T-cell (primary cell): ENCODE results near the gene BRIP1. TPM values are rescaled to one million over a fixed set of nuclear protein-coding genes. Genes with fewer than 3 reads are reported as not detected.

ENCODE experiments used
- ATAC-seq, 4 experiments: fragments of 200-7000 bp in 3 of 4; fragments of 150-1000 bp in 1 of 4; cut with Tn5 transposase; replicated peaks in 1 of 4; 1 replicate in 3 of 4; 2 replicates in 1 of 4; pipeline ENCODE4 v1.10.0; 2021; ENCODE audit warnings: moderate library complexity in 3 of 4, mild to moderate bottlenecking in 2 of 4, moderate number of reproducible peaks in 1 of 4
- CTCF ChIA-PET, 2 donors: fragments of 300-600 bp; sonication (Branson Sonifier 250); formaldehyde crosslinking; loops; one replicate each; lab custom pipeline; 2022; ENCODE audit warnings: antibody characterized with exemption in 2 of 2; lab: Charles Lee
- POLR2A ChIA-PET, 2 donors: fragments of 300-600 bp; sonication (Branson Sonifier 250); formaldehyde crosslinking; loops; one replicate each; lab custom pipeline; 2022; ENCODE audit warnings: antibody characterized with exemption in 2 of 2; lab: Charles Lee
- DNase-seq, 35 experiments: peaks; one replicate each; pipeline versions ENCODE4 v3.0.0 to v3.0.0-alpha.2; 2013 to 2023
- H3K27ac ChIP-seq: one replicate; pipeline ENCODE4 v1.5.1; 2013; ENCODE audit warnings: low read length
- H3K27me3 ChIP-seq, 2 experiments: replicated peaks in 1 of 2; 1 replicate in 1 of 2; 2 replicates in 1 of 2; pipeline versions ENCODE4 v1.6.1 to v1.7.0; 2013; ENCODE audit warnings: low read length in 1 of 2, mixed read lengths in 1 of 2; ENCODE audit not compliant: control insufficient read depth in 2 of 2, insufficient read depth in 2 of 2; ENCODE audit errors: extremely low read depth in 1 of 2
- H3K36me3 ChIP-seq, 2 donors: 1 replicate in 1 of 2; 2 replicates in 1 of 2; pipeline versions ENCODE4 v1.6.1 to v1.7.0; 2013; ENCODE audit warnings: low read length in 1 of 2; ENCODE audit not compliant: control insufficient read depth in 2 of 2, insufficient read depth in 1 of 2; ENCODE audit errors: extremely low read depth in 1 of 2
- H3K4me1 ChIP-seq, 2 experiments: 1 replicate in 1 of 2; 2 replicates in 1 of 2; pipeline versions ENCODE4 v1.6.1 to v1.7.0; 2013; ENCODE audit warnings: low read length in 2 of 2, mixed read lengths in 1 of 2; ENCODE audit not compliant: insufficient read depth in 2 of 2, control insufficient read depth in 1 of 2; ENCODE audit errors: extremely low read depth in 1 of 2
- H3K4me3 ChIP-seq, 2 donors: 1 replicate in 1 of 2; 2 replicates in 1 of 2; pipeline versions ENCODE4 v1.5.1 to v1.7.0; 2013; ENCODE audit warnings: mild to moderate bottlenecking in 2 of 2, low read length in 1 of 2, moderate library complexity in 1 of 2; ENCODE audit not compliant: control insufficient read depth in 1 of 2; ENCODE audit errors: extremely low read depth in 1 of 2
- H3K9me3 ChIP-seq: 2 replicates; pipeline ENCODE4 v1.7.0; 2013
- H3K27ac Mint-ChIP-seq, 2 donors: one replicate each; pipeline ENCODE4 v1.8.0; 2020 to 2021; ENCODE audit warnings: mild to moderate bottlenecking in 2 of 2, mixed read lengths in 2 of 2
- H3K27me3 Mint-ChIP-seq, 2 donors: one replicate each; pipeline ENCODE4 v1.8.0; 2021 to 2022; ENCODE audit warnings: mixed read lengths in 2 of 2
- H3K36me3 Mint-ChIP-seq: one replicate; pipeline ENCODE4 v1.8.0; 2021; ENCODE audit warnings: mixed read lengths
- H3K4me1 Mint-ChIP-seq, 3 donors: one replicate each; pipeline ENCODE4 v1.8.0; 2020 to 2022; ENCODE audit warnings: mixed read lengths in 3 of 3, mild to moderate bottlenecking in 1 of 3
- H3K4me3 Mint-ChIP-seq, 3 donors: one replicate each; pipeline ENCODE4 v1.8.0; 2020 to 2022; ENCODE audit warnings: mild to moderate bottlenecking in 3 of 3, mixed read lengths in 3 of 3, moderate library complexity in 3 of 3
- H3K9me3 Mint-ChIP-seq, 3 donors: one replicate each; pipeline ENCODE4 v1.8.0; 2020 to 2022; ENCODE audit warnings: mixed read lengths in 3 of 3
- WGBS: methylation state at CpG from one replicate; pipeline ENCODE4 v1.1.5; 2013; ENCODE audit warnings: missing lambda C conversion rate; ENCODE audit not compliant: insufficient coverage; 5-methylcytosine and 5-hydroxymethylcytosine counted together
- total RNA-seq, 35 experiments: library from RNA in 6 of 35; stranded (reverse) in 6 of 35; fragments of 120-200 nt in 1 of 35; gene quantifications; one replicate each; pipeline versions ENCODE4 v1.2.1 to v1.2.4 and lab custom pipeline; 2013 to 2026

The BRIP1 gene
- total RNA-seq, 5 donors from 2014 or later (not counting 1 experiment from before 2014, with no cell fraction given), result 1.4 to 3.5 (median 1.7) TPM

DNA sequence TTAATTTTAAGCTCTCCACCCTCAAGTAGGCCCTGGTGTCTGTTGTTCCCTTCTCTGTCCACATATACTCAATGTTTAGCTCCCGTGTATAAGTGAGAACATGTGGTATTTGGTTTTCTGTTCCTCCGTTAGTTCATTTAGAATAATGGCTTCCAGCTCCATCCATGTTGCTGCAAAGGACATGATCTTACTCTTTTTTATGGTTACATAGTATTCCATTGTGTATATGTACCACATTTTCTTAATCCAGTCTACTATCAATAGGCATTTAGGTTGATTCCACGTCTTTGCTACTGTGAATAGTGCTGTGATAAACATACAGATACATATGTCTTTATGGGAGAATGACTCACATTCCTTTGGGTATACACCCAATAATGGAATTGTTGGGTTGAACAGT lies 160.9 kb downstream of the BRIP1 start:
- H3K4me3 ChIP-seq, result no peak overlapping the region
- ChIA-PET POLR2A (interaction anchor here in 1 of 2 donors (0.5 kb wide), 1 partner anchor 420 kb away, joined by 6 read pairs; no protein-coding TSS in a partner anchor), CTCF (no interaction called here)
- peaks cover 9% of the 10 kb centered on the region for H3K9me3 ChIP-seq
- ATAC-seq (no peak), DNase-seq (no peak)
- no peak overlapping the region for H3K4me3 Mint-ChIP-seq
- no peak overlapping the region for H3K27ac ChIP-seq
- no peak overlapping the region for H3K27ac Mint-ChIP-seq
- no peaks in the 10 kb centered on the region for H3K4me1 Mint-ChIP-seq
- H3K4me1 ChIP-seq, result no peaks in the 10 kb centered on the region
- peaks cover 24% of the 10 kb centered on the region for H3K36me3 Mint-ChIP-seq
- no peaks in the 10 kb centered on the region for H3K27me3 ChIP-seq
- H3K36me3 ChIP-seq, result no peaks in the 10 kb centered on the region
- H3K9me3 Mint-ChIP-seq, result peaks cover 21 to 78% (median 58%) of the 10 kb centered on the region in 3 donors
- no peaks in the 10 kb centered on the region for H3K27me3 Mint-ChIP-seq
- no CpG with 5 or more reads among the region's 3 CpGs for WGBS

DNA sequence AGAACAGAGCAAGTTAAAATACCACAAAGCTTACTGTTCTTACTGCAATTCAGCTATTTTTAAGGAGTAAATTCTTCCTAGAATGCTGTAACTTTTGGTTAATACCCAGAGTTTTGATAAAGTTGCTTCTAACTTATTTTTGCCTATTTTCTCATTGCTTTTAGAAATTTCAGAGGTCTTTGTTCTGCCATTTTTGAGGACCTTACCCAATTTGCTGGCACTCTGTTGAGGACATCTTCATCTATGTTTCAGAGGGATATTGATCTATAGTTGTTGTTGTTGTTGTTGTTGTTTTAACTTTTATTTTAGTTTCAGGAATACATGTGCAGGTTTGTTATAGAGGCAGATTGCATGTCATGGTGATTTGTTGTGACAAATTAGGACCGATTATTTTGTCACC lies 161.3 kb downstream of the BRIP1 start:
- no peak overlapping the region for H3K27ac Mint-ChIP-seq
- no peak overlapping the region for H3K4me3 ChIP-seq
- peaks cover 9% of the 10 kb centered on the region for H3K9me3 ChIP-seq
- no peaks in the 10 kb centered on the region for H3K36me3 ChIP-seq
- no peaks in the 10 kb centered on the region for H3K4me1 ChIP-seq
- H3K27me3 ChIP-seq, result no peaks in the 10 kb centered on the region
- ChIA-PET CTCF (no interaction called here), POLR2A (no interaction called here)
- peaks cover 21 to 73% (median 57%) of the 10 kb centered on the region in 3 donors for H3K9me3 Mint-ChIP-seq
- H3K36me3 Mint-ChIP-seq, result peaks cover 22% of the 10 kb centered on the region
- no peaks in the 10 kb centered on the region for H3K4me1 Mint-ChIP-seq
- H3K27ac ChIP-seq, result no peak overlapping the region
- no peak for ATAC-seq
- no peak overlapping the region for H3K4me3 Mint-ChIP-seq
- no peaks in the 10 kb centered on the region for H3K27me3 Mint-ChIP-seq
- WGBS, result 100% methylated on average over 1 of the region's 1 CpG
- DNase-seq, result no peak

DNA sequence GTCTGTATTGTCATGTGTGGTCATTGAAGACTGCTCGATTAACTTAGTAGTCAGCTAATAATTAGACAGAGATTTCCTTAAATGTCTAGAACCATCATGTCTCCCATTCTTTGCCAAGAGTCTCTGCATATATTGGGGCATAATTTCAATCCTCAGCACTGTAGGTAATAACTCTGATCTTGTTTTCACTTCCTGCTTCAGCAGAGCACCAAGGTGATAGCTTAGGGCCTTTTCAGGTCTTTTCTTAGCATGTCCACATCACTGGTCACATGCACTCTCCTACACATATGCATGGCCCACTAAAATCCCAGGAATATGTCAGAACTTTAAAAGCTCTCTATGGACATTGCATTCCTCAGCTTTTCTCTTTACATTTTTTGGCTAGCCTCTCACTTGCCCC lies 162.0 kb downstream of the BRIP1 start:
- POLR2A ChIA-PET, result no interaction called here
- no CpG with 5 or more reads among the region's 1 CpG for WGBS

DNA sequence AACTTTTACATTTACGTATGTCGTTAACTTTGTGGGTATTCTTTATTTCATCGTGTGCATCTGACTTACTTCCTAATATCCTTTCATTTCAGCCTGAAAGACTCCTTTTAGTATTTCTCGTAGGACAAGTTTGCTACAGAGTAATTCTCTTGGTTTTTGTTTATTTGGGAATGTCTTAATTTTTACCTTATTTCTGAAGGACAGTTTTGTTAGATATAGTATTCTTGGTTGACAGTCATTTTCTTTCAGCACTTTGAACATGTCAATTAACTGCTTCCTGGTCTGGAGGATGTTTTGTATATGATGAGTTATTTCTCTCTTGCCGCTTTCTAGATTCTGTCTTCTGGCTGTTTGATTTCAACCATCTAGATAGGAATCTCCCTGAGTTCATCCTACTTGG lies 163.1 kb downstream of the BRIP1 start:
- H3K4me3 ChIP-seq, result no peak overlapping the region

More for the DNA sequence above, 162.0 kb downstream of the BRIP1 start:
- Histone ChIP-seq H3K4me3 (no peak overlapping the region), H3K27ac (no peak overlapping the region), H3K36me3 (no peaks in the 10 kb centered on the region), H3K27me3 (no peaks in the 10 kb centered on the region), H3K9me3 (peaks cover 9% of the 10 kb centered on the region), H3K4me1 (no peaks in the 10 kb centered on the region)
- ATAC-seq (no peak), DNase-seq (no peak)
- H3K4me1 Mint-ChIP-seq, result no peaks in the 10 kb centered on the region
- CTCF ChIA-PET, result no interaction called here
- H3K4me3 Mint-ChIP-seq, result no peak overlapping the region
- peaks cover 21 to 73% (median 57%) of the 10 kb centered on the region in 3 donors for H3K9me3 Mint-ChIP-seq
- H3K27me3 Mint-ChIP-seq, result no peaks in the 10 kb centered on the region
- peaks cover 22% of the 10 kb centered on the region for H3K36me3 Mint-ChIP-seq
- no peak overlapping the region for H3K27ac Mint-ChIP-seq

DNA sequence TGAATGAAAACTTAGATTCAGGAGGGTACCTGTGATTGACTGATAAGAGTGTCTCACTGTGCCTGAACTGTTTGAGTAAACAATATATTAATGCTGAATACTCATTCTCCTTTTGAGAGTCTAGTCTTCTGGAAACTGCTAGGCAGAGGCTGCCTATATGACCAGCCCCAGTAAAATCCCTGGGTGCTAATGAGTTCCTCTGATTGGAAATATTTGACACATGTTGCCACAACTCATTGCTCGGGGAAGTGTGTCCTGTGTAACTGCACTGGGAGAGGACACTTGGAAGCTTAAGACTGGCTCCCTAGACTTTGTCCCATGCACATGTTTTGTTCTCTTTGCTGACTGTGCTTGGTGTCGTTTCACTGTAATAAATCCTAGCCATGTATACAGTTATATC lies 163.6 kb downstream of the BRIP1 start:
- H3K9me3 ChIP-seq, result peaks cover 9% of the 10 kb centered on the region
- H3K4me1 ChIP-seq, result no peaks in the 10 kb centered on the region
- WGBS, result 100% methylated on average over 1 of the region's 2 CpGs
- no peaks in the 10 kb centered on the region for H3K27me3 ChIP-seq
- ATAC-seq, result no peak
- no peaks in the 10 kb centered on the region for H3K36me3 ChIP-seq
- no peak overlapping the region for H3K4me3 ChIP-seq
- H3K27me3 Mint-ChIP-seq, result no peaks in the 10 kb centered on the region
- H3K27ac ChIP-seq, result no peak overlapping the region
- POLR2A ChIA-PET, result no interaction called here
- no peak for DNase-seq
- no peak overlapping the region for H3K4me3 Mint-ChIP-seq
- H3K27ac Mint-ChIP-seq, result no peak overlapping the region
- CTCF ChIA-PET, result no interaction called here
- H3K4me1 Mint-ChIP-seq, result no peaks in the 10 kb centered on the region
- H3K9me3 Mint-ChIP-seq, result peaks cover 21 to 66% (median 57%) of the 10 kb centered on the region in 3 donors
- peaks cover 22% of the 10 kb centered on the region for H3K36me3 Mint-ChIP-seq

More for the DNA sequence above, 163.1 kb downstream of the BRIP1 start:
- Mint-ChIP-seq H3K27me3 (no peaks in the 10 kb centered on the region), H3K27ac (no peak overlapping the region), H3K9me3 (peaks cover 21 to 71% (median 57%) of the 10 kb centered on the region in 3 donors), H3K4me3 (no peak overlapping the region), H3K36me3 (peaks cover 22% of the 10 kb centered on the region), H3K4me1 (no peaks in the 10 kb centered on the region)
- no peak for ATAC-seq
- ChIA-PET CTCF (no interaction called here), POLR2A (no interaction called here)
- no peak overlapping the region for H3K27ac ChIP-seq
- no peak for DNase-seq
- no CpG with 5 or more reads among the region's 5 CpGs for whole genome bisulfite sequencing
- no peaks in the 10 kb centered on the region for H3K36me3 ChIP-seq
- H3K4me1 ChIP-seq, result no peaks in the 10 kb centered on the region
- no peaks in the 10 kb centered on the region for H3K27me3 ChIP-seq
- H3K9me3 ChIP-seq, result peaks cover 9% of the 10 kb centered on the region

DNA sequence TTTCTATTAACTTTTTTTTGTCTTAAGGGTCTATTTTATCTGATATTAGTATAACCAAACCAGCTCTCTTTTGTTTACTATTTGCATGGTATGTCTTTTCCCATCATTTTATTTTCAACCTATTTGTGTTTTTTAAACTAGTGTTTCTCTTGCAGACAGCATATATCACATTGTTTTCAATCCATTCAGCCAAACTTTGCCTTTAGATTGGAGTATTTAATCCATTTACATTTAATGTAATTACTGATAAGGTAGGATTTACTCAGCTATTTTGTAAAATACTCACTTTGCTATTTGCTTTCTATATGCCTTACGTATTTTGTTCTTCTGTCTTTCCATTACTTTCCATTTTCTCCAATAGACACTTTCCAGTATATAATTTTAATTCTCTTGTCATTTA lies 164.3 kb downstream of the BRIP1 start:
- no peak for ATAC-seq
- no peaks in the 10 kb centered on the region for H3K4me1 ChIP-seq
- ChIA-PET CTCF (no interaction called here), POLR2A (no interaction called here)
- H3K9me3 ChIP-seq, result peaks cover 9% of the 10 kb centered on the region
- H3K27me3 Mint-ChIP-seq, result no peaks in the 10 kb centered on the region
- WGBS, result no CpG with 5 or more reads among the region's 1 CpG
- H3K27me3 ChIP-seq, result no peaks in the 10 kb centered on the region
- no peak overlapping the region for H3K27ac ChIP-seq
- peaks cover 19 to 59% (median 52%) of the 10 kb centered on the region in 3 donors for H3K9me3 Mint-ChIP-seq
- no peaks in the 10 kb centered on the region for H3K4me1 Mint-ChIP-seq
- no peak overlapping the region for H3K4me3 ChIP-seq
- no peak overlapping the region for H3K4me3 Mint-ChIP-seq
- H3K27ac Mint-ChIP-seq, result no peak overlapping the region
- no peak for DNase-seq
- H3K36me3 ChIP-seq, result no peaks in the 10 kb centered on the region
- H3K36me3 Mint-ChIP-seq, result peaks cover 22% of the 10 kb centered on the region

DNA sequence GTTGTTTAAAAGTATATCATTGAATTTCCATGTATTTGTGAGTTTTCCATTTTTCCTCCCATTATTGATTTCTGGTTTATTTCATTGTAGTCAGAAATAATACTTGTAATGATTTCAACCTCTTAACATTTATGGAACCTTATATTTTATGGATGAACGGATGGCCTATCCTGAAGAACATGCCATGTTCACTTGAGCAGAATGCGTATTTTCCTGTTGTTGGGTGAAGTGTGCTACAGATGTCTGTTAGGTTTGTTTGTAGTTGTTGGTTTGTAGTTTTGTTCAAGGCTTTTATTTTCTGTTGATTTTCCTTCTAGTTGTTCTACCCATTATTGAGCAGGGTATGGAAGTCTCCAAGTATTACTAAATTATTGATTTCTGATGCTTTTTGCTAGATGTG lies 165.1 kb downstream of the BRIP1 start:
- no peaks in the 10 kb centered on the region for H3K36me3 ChIP-seq
- peaks cover 9% of the 10 kb centered on the region for H3K9me3 ChIP-seq
- Mint-ChIP-seq H3K9me3 (peaks cover 13 to 51% (median 45%) of the 10 kb centered on the region in 3 donors), H3K27me3 (no peaks in the 10 kb centered on the region), H3K4me1 (no peaks in the 10 kb centered on the region), H3K27ac (no peak overlapping the region), H3K4me3 (no peak overlapping the region), H3K36me3 (peaks cover 22% of the 10 kb centered on the region)
- no peak overlapping the region for H3K27ac ChIP-seq
- no peaks in the 10 kb centered on the region for H3K27me3 ChIP-seq
- ATAC-seq (no peak), DNase-seq (no peak)
- ChIA-PET CTCF (no interaction called here), POLR2A (no interaction called here)
- no peaks in the 10 kb centered on the region for H3K4me1 ChIP-seq
- H3K4me3 ChIP-seq, result no peak overlapping the region
- WGBS, result 100% methylated on average over 1 of the region's 2 CpGs
